ENCODE measurements around the gene ATRAID. TPM values are rescaled to one million over a fixed set of nuclear protein-coding genes. Genes with fewer than 3 reads are reported as not detected.

The ATRAID gene
- total RNA-seq, 1 donor from 2014 or later, result 79.0 TPM

GRCh38 chr2:27198627-27199026, 13.2 kb upstream of the ATRAID start:
- no peak for DNase-seq (ENCODE audit: low spot score)
- Mint-ChIP-seq H3K27me3 (ENCODE audit: low read depth) (peaks cover 2% of the 10 kb centered on the region), H3K4me3 (ENCODE audit: unreplicated experiment) (no peak overlapping the region), H3K4me1 (ENCODE audit: low read depth) (no peaks in the 10 kb centered on the region), H3K36me3 (ENCODE audit: low read depth) (peaks cover 18% of the 10 kb centered on the region), H3K9me3 (ENCODE audit: low read depth) (no peaks in the 10 kb centered on the region), H3K27ac (ENCODE audit: unreplicated experiment) (no peak overlapping the region)
- TF ChIP-seq CTCF (IDR thresholded peaks at IDR 0.05), result no peak

GRCh38 chr2:27199241-27199640, 12.6 kb upstream of the ATRAID start:
- TF ChIP-seq CTCF (IDR thresholded peaks at IDR 0.05), result no peak
- Mint-ChIP-seq H3K36me3 (ENCODE audit: low read depth) (peaks cover 21% of the 10 kb centered on the region), H3K4me1 (ENCODE audit: low read depth) (no peaks in the 10 kb centered on the region), H3K27ac (ENCODE audit: unreplicated experiment) (no peak overlapping the region), H3K27me3 (ENCODE audit: low read depth) (peaks cover 2% of the 10 kb centered on the region), H3K4me3 (ENCODE audit: unreplicated experiment) (no peak overlapping the region), H3K9me3 (ENCODE audit: low read depth) (no peaks in the 10 kb centered on the region)
- DNase-seq (ENCODE audit: low spot score), result no peak

- H3K9me3 Mint-ChIP-seq (ENCODE audit: low read depth), result no peaks in the 10 kb centered on the region
- no peak overlapping the region for H3K27ac Mint-ChIP-seq (ENCODE audit: unreplicated experiment)
- no peak overlapping the region for H3K4me3 Mint-ChIP-seq (ENCODE audit: unreplicated experiment)
- peaks cover 43% of the 10 kb centered on the region for H3K36me3 Mint-ChIP-seq (ENCODE audit: low read depth)
- H3K4me1 Mint-ChIP-seq (ENCODE audit: low read depth), result no peaks in the 10 kb centered on the region
- DNase-seq (ENCODE audit: low spot score), result no peak
- TF ChIP-seq CTCF (IDR thresholded peaks at IDR 0.05), result no peak
- H3K27me3 Mint-ChIP-seq (ENCODE audit: low read depth), result no peaks in the 10 kb centered on the region
Measured at GRCh38 chr2:27201675-27202074, 10.2 kb upstream of the ATRAID start.

- TF ChIP-seq CTCF (IDR thresholded peaks at IDR 0.05), result no peak
- H3K4me3 Mint-ChIP-seq (ENCODE audit: unreplicated experiment), result no peak overlapping the region
- no peak for DNase-seq (ENCODE audit: low spot score)
- no peak overlapping the region for H3K27ac Mint-ChIP-seq (ENCODE audit: unreplicated experiment)
- peaks cover 49% of the 10 kb centered on the region for H3K36me3 Mint-ChIP-seq (ENCODE audit: low read depth)
- no peaks in the 10 kb centered on the region for H3K4me1 Mint-ChIP-seq (ENCODE audit: low read depth)
- H3K27me3 Mint-ChIP-seq (ENCODE audit: low read depth), result no peaks in the 10 kb centered on the region
- no peaks in the 10 kb centered on the region for H3K9me3 Mint-ChIP-seq (ENCODE audit: low read depth)
Measured at GRCh38 chr2:27202854-27203253, 9.0 kb upstream of the ATRAID start.

- H3K4me3 Mint-ChIP-seq (ENCODE audit: unreplicated experiment), result no peak overlapping the region
- TF ChIP-seq CTCF (IDR thresholded peaks at IDR 0.05), result no peak
- H3K36me3 Mint-ChIP-seq (ENCODE audit: low read depth), result peaks cover 49% of the 10 kb centered on the region
- no peaks in the 10 kb centered on the region for H3K27me3 Mint-ChIP-seq (ENCODE audit: low read depth)
- no peak overlapping the region for H3K27ac Mint-ChIP-seq (ENCODE audit: unreplicated experiment)
- no peaks in the 10 kb centered on the region for H3K4me1 Mint-ChIP-seq (ENCODE audit: low read depth)
- DNase-seq (ENCODE audit: low spot score), result no peak
- no peaks in the 10 kb centered on the region for H3K9me3 Mint-ChIP-seq (ENCODE audit: low read depth)
Measured at GRCh38 chr2:27203741-27204140, 8.1 kb upstream of the ATRAID start.

Measured in chondrocyte (in vitro differentiated cells).